K562 (cell line): ENCODE data around the gene TARBP2.

ENCODE experiments used
- CBX2 ChIP-seq: fragments of 200-600 bp; sonication (generic); IDR thresholded peaks from one replicate; pipeline ENCODE4 v1.6.1; 2012; ENCODE audit warnings: mild to moderate bottlenecking, low read length, inconsistent platforms; ENCODE audit not compliant: insufficient read depth, poor library complexity, severe bottlenecking
- ELF1 ChIP-seq: fragments of 200-800 bp; sonication (Bioruptor generic); IDR thresholded peaks from 2 replicates; pipeline ENCODE4 v1.6.1; 2016; ENCODE audit warnings: missing genetic modification characterization, missing compliant biosample characterization
- HDGF ChIP-seq: fragments of 450-650 bp; IDR thresholded peaks from 2 replicates; pipeline ENCODE4 v1.6.1; 2016
- MAX ChIP-seq: sonication (generic); formaldehyde crosslinking; IDR thresholded peaks from 2 replicates; pipeline ENCODE4 v1.9.0; 2022; ENCODE audit warnings: mild to moderate bottlenecking, missing genetic modification reagents
- POLR2A ChIP-seq: fragments of 450-650 bp; conservative IDR thresholded peaks from 2 replicates; pipeline ENCODE4 v1.6.1; 2016

- TF ChIP-seq POLR2A (no peak), CBX2 (no peak), ELF1 (tag) (no peak), MAX (no peak), HDGF (no peak)
These were observed 7.3 kb upstream of the TARBP2 start for GRCh38 chr12:53493610-53494391.
